Retina (tissue), 1 donor: Measurements from ENCODE around the gene SLC5A6.
A peak's percentile ranks its signal among the peaks of the same experiment; 100 is the strongest.

Experiments
- DNase-seq: peaks from one replicate; pipeline ENCODE4 v3.0.0-alpha.2; 2016

Gene SLC5A6

GRCh38 chr2:27236136-27236535 lies 24.1 kb upstream of the SLC5A6 start:
- no peak for DNase-seq

GRCh38 chr2:27233341-27233740 lies 21.3 kb upstream of the SLC5A6 start:
- DNase-seq = no peak

GRCh38 chr2:27231921-27232320 lies 19.9 kb upstream of the SLC5A6 start:
- DNase-seq = no peak

GRCh38 chr2:27227501-27227900 lies 15.4 kb upstream of the SLC5A6 start:
- no peak for DNase-seq

GRCh38 chr2:27225526-27225925 lies 13.5 kb upstream of the SLC5A6 start:
- DNase-seq = no peak

- no peak for DNase-seq
Measured at GRCh38 chr2:27223416-27223815, 11.3 kb upstream of the SLC5A6 start.

GRCh38 chr2:27222407-27222806 lies 10.3 kb upstream of the SLC5A6 start:
- no peak for DNase-seq

- DNase-seq = no peak
Measured at GRCh38 chr2:27221166-27221565, 9.1 kb upstream of the SLC5A6 start.

- DNase-seq = no peak
Measured at GRCh38 chr2:27220091-27220490, 8.0 kb upstream of the SLC5A6 start.

GRCh38 chr2:27219091-27219490 lies 7.0 kb upstream of the SLC5A6 start:
- DNase-seq = no peak

- no peak for DNase-seq
Measured at GRCh38 chr2:27218614-27219013, 6.5 kb upstream of the SLC5A6 start.

GRCh38 chr2:27217173-27218121 lies 5.4 kb upstream of the SLC5A6 start, which contains the start of gene CAD:
Gene CAD (plus strand): TSS chr2:27217369. CDS start chr2:27217552, 183 bp downstream.
- DNase-seq = peak; percentile 88

GRCh38 chr2:27216416-27217137 lies 4.5 kb upstream of the SLC5A6 start:
- no peak for DNase-seq

GRCh38 chr2:27214941-27215340 lies 2.9 kb upstream of the SLC5A6 start:
- no peak for DNase-seq

- no peak for DNase-seq
Measured at GRCh38 chr2:27212626-27213471, 781 bp upstream of the SLC5A6 start.

- DNase-seq = peak; percentile 74
Measured at GRCh38 chr2:27211241-27211942, 676 bp downstream of the SLC5A6 start.

GRCh38 chr2:27209621-27210401 lies 2.3 kb downstream of the SLC5A6 start:
- DNase-seq = no peak

- no peak for DNase-seq
Measured at GRCh38 chr2:27208486-27209050, 3.5 kb downstream of the SLC5A6 start.

GRCh38 chr2:27206346-27206745 lies 5.7 kb downstream of the SLC5A6 start:
- no peak for DNase-seq

- no peak for DNase-seq
Measured at GRCh38 chr2:27205206-27205605, 6.9 kb downstream of the SLC5A6 start.

GRCh38 chr2:27204566-27204965 lies 7.5 kb downstream of the SLC5A6 start:
- no peak for DNase-seq
